HCT116 (cell line): ENCODE results near the gene CDK11B. TPM values are rescaled to one million over a fixed set of nuclear protein-coding genes. Genes with fewer than 3 reads are reported as not detected.

Experiments
- ATAC-seq: fragments of 200-7000 bp; cut with Tn5 transposase; 2 replicates; pipeline ENCODE4 v1.9.1; 2020; ENCODE audit warnings: mild to moderate bottlenecking, moderate library complexity
- BruUV-seq: library from RNA; stranded (reverse); fragments of 400-500 nt; replicated peaks from 2 replicates; lab custom pipeline; 2021; lab: Mats Ljungman, UMichigan
- CTCF ChIA-PET: fragments of 300-600 bp; sonication (Branson Sonifier 250); formaldehyde crosslinking; loops from one replicate; lab custom pipeline; 2021; ENCODE audit warnings: antibody characterized with exemption; lab: Charles Lee
- POLR2A ChIA-PET: fragments of 300-600, 350-600 bp; sonication (Branson Sonifier 250); formaldehyde crosslinking; loops from one replicate; lab custom pipeline; 2021; ENCODE audit warnings: antibody characterized with exemption; lab: Charles Lee
- RAD21 ChIA-PET, 2 experiments: fragments of 300-600 bp; sonication (Branson Sonifier 250); formaldehyde crosslinking; loops; one replicate each; lab custom pipeline; 2023; ENCODE audit warnings: low total read pairs in 2 of 2; ENCODE audit not compliant: uncharacterized antibody in 2 of 2, unreplicated experiment in 2 of 2, low non-redundant PET in 1 of 2; lab: Charles Lee
- DNase-seq: peaks from one replicate; pipeline ENCODE4 v3.0.0-alpha.2; 2010; ENCODE audit warnings: low read depth, low spot score
- H2AFZ ChIP-seq: fragments of 200-600 bp; shearing (Covaris generic), sonication (generic); 2 replicates; pipeline ENCODE4 v1.6.1; 2017; ENCODE audit warnings: low read depth, mixed run types, mixed read lengths, antibody characterized with exemption, low read length; ENCODE audit not compliant: poor library complexity, severe bottlenecking
- H3K27ac ChIP-seq: 2 replicates; pipeline ENCODE4 v1.5.1; 2012; ENCODE audit warnings: low read depth, low read length
- H3K27me3 ChIP-seq: fragments of 200-600 bp; sonication (generic); 2 replicates; pipeline ENCODE4 v1.6.1; 2016; ENCODE audit warnings: mixed run types, low read length, mixed read lengths; ENCODE audit not compliant: insufficient read depth
- H3K36me3 ChIP-seq, 2 experiments: fragments of 200-500 bp in 1 of 2; fragments of 200-600 bp in 1 of 2; sonication (Bioruptor generic) in 1 of 2; sonication (generic) in 1 of 2; 2 replicates each; pipeline versions ENCODE4 v1.5.1 to v1.6.1; 2014 to 2016; ENCODE audit warnings: low read length in 2 of 2, inconsistent platforms in 1 of 2, mixed read lengths in 1 of 2, mixed run types in 1 of 2; ENCODE audit not compliant: insufficient read depth in 2 of 2, control insufficient read depth in 1 of 2
- H3K4me1 ChIP-seq, 2 experiments: fragments of 200-600 bp in 1 of 2; sonication (generic) in 1 of 2; 2 replicates each; pipeline versions ENCODE4 v1.5.1 to v1.6.1; 2012 to 2017; ENCODE audit warnings: low read length in 2 of 2, inconsistent platforms in 1 of 2, mild to moderate bottlenecking in 1 of 2, mixed read lengths in 1 of 2, mixed run types in 1 of 2, moderate library complexity in 1 of 2; ENCODE audit not compliant: insufficient read depth in 2 of 2, control insufficient read depth in 1 of 2
- H3K4me2 ChIP-seq: fragments of 200-600 bp; sonication (generic); 2 replicates; pipeline ENCODE4 v1.6.1; 2017; ENCODE audit warnings: mixed run types, low read length, mixed read lengths
- H3K4me3 ChIP-seq, 2 experiments: fragments of 200-600 bp in 1 of 2; sonication (generic) in 1 of 2; replicated peaks in 1 of 2; 2 replicates each; pipeline ENCODE4 v1.5.1; 2011 to 2016; ENCODE audit warnings: low read length in 2 of 2, control low read depth in 1 of 2, low read depth in 1 of 2, mild to moderate bottlenecking in 1 of 2, mixed read lengths in 1 of 2, mixed run types in 1 of 2
- H3K79me2 ChIP-seq: fragments of 200-600 bp; sonication (generic); 2 replicates; pipeline ENCODE4 v1.6.1; 2017; ENCODE audit warnings: mild to moderate bottlenecking, mixed run types, low read length, moderate library complexity, mixed read lengths; ENCODE audit not compliant: insufficient read depth
- H3K9ac ChIP-seq: fragments of 200-600 bp; sonication (generic); 2 replicates; pipeline ENCODE4 v1.6.1; 2016; ENCODE audit warnings: low read length, mixed read lengths
- H3K9me2 ChIP-seq: fragments of 200-600 bp; sonication (generic), shearing (Covaris generic); 2 replicates; pipeline ENCODE4 v1.6.1; 2017; ENCODE audit warnings: mixed run types, mild to moderate bottlenecking, moderate library complexity; ENCODE audit not compliant: insufficient read depth
- H3K9me3 ChIP-seq, 2 experiments: fragments of 200-500 bp in 1 of 2; fragments of 200-600 bp in 1 of 2; sonication (Bioruptor generic) in 1 of 2; sonication (generic) in 1 of 2; 2 replicates each; pipeline ENCODE4 v1.6.1; 2014 to 2017; ENCODE audit warnings: low read length in 2 of 2, mixed read lengths in 2 of 2, inconsistent platforms in 1 of 2, low read depth in 1 of 2, mild to moderate bottlenecking in 1 of 2, mixed run types in 1 of 2, moderate library complexity in 1 of 2; ENCODE audit not compliant: control insufficient read depth in 1 of 2, insufficient read depth in 1 of 2
- H4K20me1 ChIP-seq: fragments of 200-600 bp; sonication (generic), shearing (Covaris generic); 2 replicates; pipeline ENCODE4 v1.6.1; 2017; ENCODE audit warnings: mixed run types, mild to moderate bottlenecking, moderate library complexity; ENCODE audit not compliant: insufficient read depth
- CBX3 ChIP-seq: IDR thresholded peaks from 2 replicates; pipeline ENCODE4 v1.6.1; 2012; ENCODE audit warnings: low read depth
- CTCF ChIP-seq, 3 experiments: fragments of 200-600 bp in 1 of 3; sonication (generic) in 1 of 3; IDR thresholded peaks in 2 of 3; conservative IDR thresholded peaks in 1 of 3; 2 replicates each; pipeline ENCODE4 v1.5.1; 2012 to 2017; ENCODE audit warnings: low read depth in 2 of 3, low read length in 2 of 3, antibody characterized with exemption in 1 of 3, borderline replicate concordance in 1 of 3, control low read depth in 1 of 3, mild to moderate bottlenecking in 1 of 3, mixed read lengths in 1 of 3, mixed run types in 1 of 3, moderate library complexity in 1 of 3; ENCODE audit not compliant: insufficient read depth in 1 of 3
- EGR1 ChIP-seq: IDR thresholded peaks from 2 replicates; pipeline ENCODE4 v1.6.1; 2012; ENCODE audit warnings: low read depth
- ELF1 ChIP-seq: IDR thresholded peaks from 2 replicates; pipeline ENCODE4 v1.6.1; 2012; ENCODE audit warnings: low read depth, borderline replicate concordance
- EZH2phosphoT487 ChIP-seq: fragments of 200-600 bp; IDR thresholded peaks from 2 replicates; pipeline ENCODE4 v1.6.1; 2018; ENCODE audit warnings: antibody characterized with exemption, borderline replicate concordance
- FOSL1 ChIP-seq: IDR thresholded peaks from 2 replicates; pipeline ENCODE4 v1.6.1; 2012; ENCODE audit warnings: low read depth
- POLR2AphosphoS5 ChIP-seq: IDR thresholded peaks from 2 replicates; pipeline ENCODE4 v1.6.1; 2011; ENCODE audit warnings: mild to moderate bottlenecking, low read depth, low read length, moderate library complexity
- RAD21 ChIP-seq: IDR thresholded peaks from 2 replicates; pipeline ENCODE4 v1.6.1; 2012; ENCODE audit warnings: low read depth, mild to moderate bottlenecking
- SIN3A ChIP-seq: IDR thresholded peaks from 2 replicates; pipeline ENCODE4 v1.6.1; 2012; ENCODE audit warnings: low read depth
- SRF ChIP-seq: IDR thresholded peaks from 2 replicates; pipeline ENCODE4 v1.6.1; 2012; ENCODE audit warnings: low read depth
- TCF7L2 ChIP-seq: IDR thresholded peaks from 2 replicates; pipeline ENCODE4 v1.7.0; 2011; ENCODE audit warnings: borderline replicate concordance, inconsistent platforms; ENCODE audit not compliant: insufficient read depth, insufficient read length; ENCODE audit errors: extremely low read depth
- YY1 ChIP-seq: IDR thresholded peaks from 2 replicates; pipeline ENCODE4 v1.6.1; 2011; ENCODE audit warnings: low read length, low read depth, moderate library complexity, mild to moderate bottlenecking; ENCODE audit not compliant: insufficient replicate concordance; ENCODE audit errors: extremely low read depth
- ZFX ChIP-seq: fragments of 450-650 bp; IDR thresholded peaks from 2 replicates; pipeline ENCODE4 v1.6.1; 2017
- ZNF274 ChIP-seq: fragments of 200-500 bp; sonication (Bioruptor generic); IDR thresholded peaks from 2 replicates; pipeline ENCODE4 v1.6.1; 2014; ENCODE audit warnings: mild to moderate bottlenecking, low read depth, low read length, inconsistent platforms
- intact Hi-C: fragments of 100-400 bp; cut with micrococcal nuclease; formaldehyde crosslinking; loops from 2 replicates; pipeline ENCODE4 v1.10.0; 2022
- total RNA-seq: library from RNA; stranded (reverse); gene quantifications from one replicate; pipeline ENCODE4 v1.2.1, GENCODE V29; 2021; ENCODE audit not compliant: unreplicated experiment
- TF ChIP-seq, protein P1 (sequence below): IDR thresholded peaks from 2 replicates; pipeline ENCODE4 v1.6.1; 2011; ENCODE audit warnings: mild to moderate bottlenecking, low read length, moderate library complexity; ENCODE audit not compliant: insufficient replicate concordance; ENCODE audit errors: extremely low read depth
- TF ChIP-seq, protein P2 (sequence below): IDR thresholded peaks from 2 replicates; pipeline ENCODE4 v1.6.1; 2012; ENCODE audit warnings: low read depth

The CDK11B gene
- total RNA-seq, 1 experiment from 2014 or later: 31.5 TPM

DNA sequence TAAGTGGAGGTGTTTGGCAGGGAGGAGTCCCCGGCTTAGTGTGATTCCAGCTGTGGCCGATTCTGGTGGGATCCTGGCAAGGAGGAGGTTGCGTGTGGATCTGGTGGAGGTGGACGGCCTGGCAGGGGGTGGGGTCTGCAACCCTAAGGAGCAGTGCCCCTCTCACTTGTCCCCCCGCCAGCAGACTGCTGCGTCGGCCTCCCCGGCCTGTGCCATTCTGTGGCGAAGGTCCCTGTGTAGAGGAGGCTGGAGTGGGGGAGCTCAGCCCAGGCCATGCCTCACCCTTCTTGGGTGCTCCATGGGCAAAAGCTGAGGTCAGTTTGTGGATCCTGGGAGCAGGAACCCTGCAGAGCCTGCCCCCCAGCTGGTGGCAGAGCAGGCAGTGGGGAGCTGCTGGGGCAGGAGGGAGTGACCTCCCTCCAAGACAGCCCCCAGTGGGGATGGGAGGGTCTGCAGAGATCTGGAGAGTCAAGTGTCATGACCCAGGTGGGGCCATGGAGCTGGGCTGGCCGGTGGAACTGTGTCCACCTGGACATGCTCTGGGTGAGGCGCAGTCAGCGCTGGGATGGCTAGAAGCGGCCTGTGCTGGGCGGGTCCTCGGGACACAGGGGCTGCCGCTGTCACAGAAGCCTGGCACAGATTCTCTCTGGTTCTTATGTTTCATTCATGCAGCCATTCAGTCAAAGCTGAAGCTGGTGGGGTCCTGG lies 38.2 kb downstream of the CDK11B start:
- BruUV-seq: no TSS peak
- TF ChIP-seq CTCF (IDR thresholded peaks at IDR 0.05 in 2 of 3, conservative IDR thresholded peaks at IDR 0.05 in 1 of 3; ENCODE audit: borderline replicate concordance in 1 of 3, insufficient read depth in 1 of 3, low read depth in 2 of 3, low read length in 2 of 3) (no peak), FOSL1 (no peak), ELF1 (no peak), YY1 (no peak), RAD21 (no peak), POLR2AphosphoS5 (no peak), SRF (no peak), EZH2phosphoT487 (no peak), EGR1 (no peak), ZNF274 (no peak), SIN3A (no peak), TCF7L2 (no peak), CBX3 (no peak), ZFX (no peak)
- TF ChIP-seq, protein P1, sequence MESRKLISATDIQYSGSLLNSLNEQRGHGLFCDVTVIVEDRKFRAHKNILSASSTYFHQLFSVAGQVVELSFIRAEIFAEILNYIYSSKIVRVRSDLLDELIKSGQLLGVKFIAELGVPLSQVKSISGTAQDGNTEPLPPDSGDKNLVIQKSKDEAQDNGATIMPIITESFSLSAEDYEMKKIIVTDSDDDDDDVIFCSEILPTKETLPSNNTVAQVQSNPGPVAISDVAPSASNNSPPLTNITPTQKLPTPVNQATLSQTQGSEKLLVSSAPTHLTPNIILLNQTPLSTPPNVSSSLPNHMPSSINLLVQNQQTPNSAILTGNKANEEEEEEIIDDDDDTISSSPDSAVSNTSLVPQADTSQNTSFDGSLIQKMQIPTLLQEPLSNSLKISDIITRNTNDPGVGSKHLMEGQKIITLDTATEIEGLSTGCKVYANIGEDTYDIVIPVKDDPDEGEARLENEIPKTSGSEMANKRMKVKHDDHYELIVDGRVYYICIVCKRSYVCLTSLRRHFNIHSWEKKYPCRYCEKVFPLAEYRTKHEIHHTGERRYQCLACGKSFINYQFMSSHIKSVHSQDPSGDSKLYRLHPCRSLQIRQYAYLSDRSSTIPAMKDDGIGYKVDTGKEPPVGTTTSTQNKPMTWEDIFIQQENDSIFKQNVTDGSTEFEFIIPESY: no peak
- TF ChIP-seq, protein P2, sequence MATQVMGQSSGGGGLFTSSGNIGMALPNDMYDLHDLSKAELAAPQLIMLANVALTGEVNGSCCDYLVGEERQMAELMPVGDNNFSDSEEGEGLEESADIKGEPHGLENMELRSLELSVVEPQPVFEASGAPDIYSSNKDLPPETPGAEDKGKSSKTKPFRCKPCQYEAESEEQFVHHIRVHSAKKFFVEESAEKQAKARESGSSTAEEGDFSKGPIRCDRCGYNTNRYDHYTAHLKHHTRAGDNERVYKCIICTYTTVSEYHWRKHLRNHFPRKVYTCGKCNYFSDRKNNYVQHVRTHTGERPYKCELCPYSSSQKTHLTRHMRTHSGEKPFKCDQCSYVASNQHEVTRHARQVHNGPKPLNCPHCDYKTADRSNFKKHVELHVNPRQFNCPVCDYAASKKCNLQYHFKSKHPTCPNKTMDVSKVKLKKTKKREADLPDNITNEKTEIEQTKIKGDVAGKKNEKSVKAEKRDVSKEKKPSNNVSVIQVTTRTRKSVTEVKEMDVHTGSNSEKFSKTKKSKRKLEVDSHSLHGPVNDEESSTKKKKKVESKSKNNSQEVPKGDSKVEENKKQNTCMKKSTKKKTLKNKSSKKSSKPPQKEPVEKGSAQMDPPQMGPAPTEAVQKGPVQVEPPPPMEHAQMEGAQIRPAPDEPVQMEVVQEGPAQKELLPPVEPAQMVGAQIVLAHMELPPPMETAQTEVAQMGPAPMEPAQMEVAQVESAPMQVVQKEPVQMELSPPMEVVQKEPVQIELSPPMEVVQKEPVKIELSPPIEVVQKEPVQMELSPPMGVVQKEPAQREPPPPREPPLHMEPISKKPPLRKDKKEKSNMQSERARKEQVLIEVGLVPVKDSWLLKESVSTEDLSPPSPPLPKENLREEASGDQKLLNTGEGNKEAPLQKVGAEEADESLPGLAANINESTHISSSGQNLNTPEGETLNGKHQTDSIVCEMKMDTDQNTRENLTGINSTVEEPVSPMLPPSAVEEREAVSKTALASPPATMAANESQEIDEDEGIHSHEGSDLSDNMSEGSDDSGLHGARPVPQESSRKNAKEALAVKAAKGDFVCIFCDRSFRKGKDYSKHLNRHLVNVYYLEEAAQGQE: no peak
- ChIA-PET RAD21 (no interaction called here), POLR2A (no interaction called here), CTCF (interaction anchor here (2.1 kb wide), 1 partner anchor 8 kb away, joined by 5 read pairs; no protein-coding TSS in a partner anchor)
- Histone ChIP-seq H3K27me3 (no peaks in the 10 kb centered on the region), H3K9me3 (no peaks in the 10 kb centered on the region), H3K4me1 (peaks cover 7 to 20% of the 10 kb centered on the region in 2 experiments; a peak in 2 of 4 replicates), H4K20me1 (no peaks in the 10 kb centered on the region), H3K9me2 (no peaks in the 10 kb centered on the region), H3K4me2 (no peak overlapping the region), H3K9ac (no peak overlapping the region), H2AFZ (no peak overlapping the region), H3K79me2 (no peaks in the 10 kb centered on the region; the same call in 1 of the 2 replicates), H3K27ac (no peak overlapping the region), H3K4me3 (no peak overlapping the region), H3K36me3 (peaks cover 0 to 3% of the 10 kb centered on the region in 2 experiments; a peak in 1 of 4 replicates)
- no peak for DNase-seq
- no peak for ATAC-seq
- intact Hi-C loops: no loop called here
